IMR-90 (cell line): ENCODE data around the gene DPEP1. TPM values are rescaled to one million over a fixed set of nuclear protein-coding genes. Genes with fewer than 3 reads are reported as not detected.

Experiments
- ATAC-seq: fragments of 200-7000 bp; cut with Tn5 transposase; 2 replicates; pipeline ENCODE4 v1.9.1; 2020; ENCODE audit warnings: low read depth, mild to moderate bottlenecking, moderate library complexity
- BruUV-seq: library from RNA; stranded (reverse); fragments of 400-500 nt; replicated peaks from 2 replicates; lab custom pipeline; 2021; lab: Mats Ljungman, UMichigan
- CTCF ChIA-PET: fragments of 300-600 bp; formaldehyde crosslinking; extraction: SDS; loops from one replicate; lab custom pipeline; 2021; ENCODE audit warnings: antibody characterized with exemption; lab: Yijun Ruan, JAX
- POLR2A ChIA-PET: fragments of 300-600 bp; sonication (Branson Sonifier 250); formaldehyde crosslinking; loops from one replicate; lab custom pipeline; 2022; ENCODE audit warnings: antibody characterized with exemption; ENCODE audit not compliant: unreplicated experiment; lab: Charles Lee
- DNase-seq: peaks from one replicate; pipeline ENCODE4 v3.0.0; 2013
- H2AFZ ChIP-seq: replicated peaks from 2 replicates; pipeline ENCODE3; 2013; ENCODE audit warnings: low read length, mild to moderate bottlenecking; ENCODE audit not compliant: poor library complexity
- H2AK5ac ChIP-seq: 2 replicates; pipeline ENCODE4 v1.6.1; 2013; ENCODE audit warnings: low read depth, low read length, inconsistent platforms
- H2AK9ac ChIP-seq: replicated peaks from 2 replicates; pipeline ENCODE3; 2013; ENCODE audit warnings: mild to moderate bottlenecking, low read depth, low read length, moderate library complexity; ENCODE audit not compliant: poor library complexity
- H2BK120ac ChIP-seq: 2 replicates; pipeline ENCODE4 v1.6.1; 2013; ENCODE audit warnings: low read depth, low read length, inconsistent platforms
- H2BK15ac ChIP-seq: 3 replicates; pipeline ENCODE4 v1.6.1; 2013; ENCODE audit warnings: low read depth, low read length, inconsistent platforms
- H2BK20ac ChIP-seq: 2 replicates; pipeline ENCODE4 v1.6.1; 2013; ENCODE audit warnings: low read depth, mild to moderate bottlenecking, inconsistent platforms, low read length, moderate library complexity
- H2BK5ac ChIP-seq: 2 replicates; pipeline ENCODE4 v1.6.1; 2013; ENCODE audit warnings: mild to moderate bottlenecking, low read depth, low read length, inconsistent platforms; ENCODE audit not compliant: poor library complexity, severe bottlenecking
- H3K14ac ChIP-seq: replicated peaks from 2 replicates; pipeline ENCODE4 v1.6.1; 2013; ENCODE audit warnings: low read depth, low read length, inconsistent platforms
- H3K18ac ChIP-seq: 2 replicates; pipeline ENCODE4 v1.6.1; 2013; ENCODE audit warnings: low read depth, low read length, control low read depth
- H3K23ac ChIP-seq: 2 replicates; pipeline ENCODE4 v1.6.1; 2013; ENCODE audit warnings: low read depth, low read length, inconsistent platforms
- H3K27ac ChIP-seq: 2 replicates; pipeline ENCODE4 v1.5.1; 2013; ENCODE audit warnings: mild to moderate bottlenecking, control low read depth, low read length; ENCODE audit not compliant: insufficient read depth
- H3K27me3 ChIP-seq: 2 replicates; pipeline ENCODE4 v1.6.1; 2013; ENCODE audit warnings: low read length; ENCODE audit not compliant: control insufficient read depth, insufficient read depth
- H3K36me3 ChIP-seq: 2 replicates; pipeline ENCODE4 v1.6.1; 2013; ENCODE audit warnings: low read length, mixed read lengths; ENCODE audit not compliant: control insufficient read depth, insufficient read depth
- H3K4ac ChIP-seq: 2 replicates; pipeline ENCODE4 v1.6.1; 2013; ENCODE audit warnings: low read depth, low read length, inconsistent platforms
- H3K4me1 ChIP-seq: 2 replicates; pipeline ENCODE4 v1.6.1; 2013; ENCODE audit warnings: low read length, mixed read lengths; ENCODE audit not compliant: control insufficient read depth, insufficient read depth
- H3K4me2 ChIP-seq: 2 replicates; pipeline ENCODE4 v1.6.1; 2013; ENCODE audit warnings: low read depth, mild to moderate bottlenecking, control low read depth, low read length, moderate library complexity
- H3K4me3 ChIP-seq: 2 replicates; pipeline ENCODE4 v1.5.1; 2013; ENCODE audit warnings: low read depth, mild to moderate bottlenecking, control low read depth, low read length, moderate library complexity; ENCODE audit not compliant: insufficient read depth
- H3K56ac ChIP-seq: 2 replicates; pipeline ENCODE4 v1.6.1; 2013; ENCODE audit warnings: low read length, inconsistent platforms; ENCODE audit not compliant: insufficient read depth; ENCODE audit errors: extremely low read depth
- H3K79me1 ChIP-seq, 2 experiments: 2 replicates each; pipeline ENCODE4 v1.6.1; 2013; ENCODE audit warnings: low read length in 2 of 2, inconsistent platforms in 1 of 2, low read depth in 1 of 2
- H3K9ac ChIP-seq: 2 replicates; pipeline ENCODE4 v1.6.1; 2013; ENCODE audit warnings: low read depth, low read length, control low read depth
- H3K9me1 ChIP-seq: 2 replicates; pipeline ENCODE4 v1.6.1; 2013; ENCODE audit warnings: low read length, inconsistent platforms; ENCODE audit not compliant: insufficient read depth
- H3K9me3 ChIP-seq: 2 replicates; pipeline ENCODE4 v1.6.1; 2013; ENCODE audit warnings: low read length; ENCODE audit not compliant: control insufficient read depth, insufficient read depth
- H4K20me1 ChIP-seq: 2 replicates; pipeline ENCODE4 v1.6.1; 2013; ENCODE audit warnings: low read length, inconsistent platforms; ENCODE audit not compliant: insufficient read depth
- H4K5ac ChIP-seq: 2 replicates; pipeline ENCODE4 v1.6.1; 2013; ENCODE audit warnings: mild to moderate bottlenecking, low read depth, low read length, control low read depth
- H4K8ac ChIP-seq, 2 experiments: 2 replicates each; pipeline ENCODE4 v1.6.1; 2013; ENCODE audit warnings: low read depth in 2 of 2, low read length in 2 of 2, control low read depth in 1 of 2, inconsistent platforms in 1 of 2
- H4K91ac ChIP-seq: 2 replicates; pipeline ENCODE4 v1.6.1; 2013; ENCODE audit warnings: low read depth, low read length, inconsistent platforms; ENCODE audit not compliant: insufficient read depth
- CEBPB ChIP-seq: IDR thresholded peaks from 2 replicates; pipeline ENCODE4 v1.6.1; 2012; ENCODE audit warnings: low read depth, low read length, improper control_type of control experiment
- POLR2A ChIP-seq: IDR thresholded peaks from 2 replicates; pipeline ENCODE4 v1.6.1; 2012; ENCODE audit warnings: mild to moderate bottlenecking, low read depth, low read length
- WGBS, 2 experiments: methylation state at CpG; one replicate each; pipeline versions ENCODE4 v1.1.5 to v1.1.7; 2013; ENCODE audit warnings: missing lambda C conversion rate in 2 of 2; ENCODE audit not compliant: insufficient read length in 1 of 2; ENCODE audit errors: extremely low coverage in 2 of 2; 5-methylcytosine and 5-hydroxymethylcytosine counted together
- dilution Hi-C: fragments of 300-500 bp; cut with HindIII; formaldehyde crosslinking; loops from one replicate; pipeline ENCODE4 v1.14.3; 2018; ENCODE audit warnings: low sequenced_read_pairs; ENCODE audit not compliant: unreplicated experiment
- in situ Hi-C: fragments of 300-500 bp; cut with MboI; formaldehyde crosslinking; loops from 3 replicates; pipeline ENCODE4 v1.14.3; 2019; ENCODE audit warnings: low sequenced_read_pairs, inconsistent platforms, mixed read lengths
- intact Hi-C: fragments of 100-400 bp; cut with micrococcal nuclease; formaldehyde crosslinking; loops from 2 replicates; pipeline ENCODE4 v1.10.0; 2022
- polyA plus RNA-seq, 3 experiments: library from polyadenylated mRNA; depleted of rRNA; stranded (reverse); fragments of >200 nt; gene quantifications; 2 replicates each; pipeline ENCODE4 v1.2.3, GENCODE V29; 2012; ENCODE audit warnings: low replicate concordance in 1 of 3
- total RNA-seq: library from RNA; depleted of rRNA; stranded (reverse); fragments of >200 nt; gene quantifications from 2 replicates; pipeline ENCODE4 v1.2.3, GENCODE V29; 2012

Gene DPEP1
- total and polyA plus RNA-seq, 2 of the 4 experiments (the other 2 are of a cell fraction) = not detected

DNA sequence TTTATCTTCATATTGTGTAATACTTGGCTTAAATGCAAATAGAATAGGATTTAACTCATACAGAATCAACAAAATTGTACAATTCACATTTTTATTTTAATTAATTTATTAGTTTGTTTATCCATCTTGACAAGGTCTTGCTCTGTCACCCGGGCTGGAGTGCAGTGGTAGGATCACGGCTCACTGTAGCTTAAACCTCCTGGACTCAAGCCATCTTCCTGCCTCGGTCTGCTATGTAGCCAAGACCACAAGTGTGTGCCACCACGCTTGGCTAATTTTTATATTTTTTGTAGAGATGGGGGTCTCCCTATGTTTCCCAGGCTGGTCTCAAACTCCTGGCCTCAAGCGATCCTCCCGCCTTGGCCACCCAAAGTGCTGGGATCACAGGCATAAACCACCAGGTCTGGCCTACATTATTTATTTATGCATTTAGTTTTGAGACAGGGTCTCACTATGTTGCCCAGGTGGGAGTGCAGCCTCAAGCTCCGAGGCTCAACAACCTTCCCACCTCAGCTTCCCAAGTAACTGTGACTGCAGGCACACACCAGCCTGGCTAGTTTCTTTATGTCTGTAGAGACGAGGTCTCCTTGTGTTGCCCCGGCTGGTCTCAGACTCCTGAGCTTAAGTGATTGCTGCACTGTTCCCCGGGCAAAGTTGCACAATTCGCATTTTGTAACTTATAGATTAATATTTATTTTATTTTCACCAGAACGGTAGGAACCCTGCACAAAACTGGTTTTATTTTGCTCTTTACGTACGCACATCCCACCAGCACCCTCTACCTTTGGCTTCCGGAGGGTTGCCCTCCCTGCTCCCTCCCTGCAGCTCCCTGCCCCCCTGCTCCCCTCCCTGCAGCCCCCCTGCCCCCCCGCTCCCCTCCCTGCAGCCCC is 4.9 kb downstream of the DPEP1 start:
- Histone ChIP-seq H3K4me2 (no peak overlapping the region), H2AK5ac (no peak overlapping the region; the same call in 1 of the 2 replicates), H3K36me3 (no peaks in the 10 kb centered on the region), H4K8ac (no peak overlapping the region), H3K23ac (no peak overlapping the region), H3K18ac (no peak overlapping the region), H3K79me1 (no peaks in the 10 kb centered on the region), H2BK15ac (no peak overlapping the region), H3K9ac (no peak overlapping the region), H3K9me1 (no peaks in the 10 kb centered on the region), H4K5ac (no peak overlapping the region), H2AK9ac (no peak overlapping the region), H3K27ac (no peak overlapping the region), H3K14ac (no peak overlapping the region), H3K56ac (no peak overlapping the region), H3K4me1 (peaks cover 2% of the 10 kb centered on the region; the same call in 1 of the 2 replicates), H2BK20ac (no peak overlapping the region), H3K9me3 (no peaks in the 10 kb centered on the region), H3K27me3 (peaks cover 22% of the 10 kb centered on the region), H2AFZ (no peak overlapping the region), H3K4me3 (no peak overlapping the region), H3K4ac (no peak overlapping the region), H4K20me1 (no peaks in the 10 kb centered on the region), H4K91ac (no peak overlapping the region), H2BK120ac (no peak overlapping the region), H2BK5ac (no peak overlapping the region)
- ATAC-seq (peak; percentile 37), DNase-seq (no peak)
- POLR2A ChIA-PET = no interaction called here
- no TSS peak for BruUV-seq
- CTCF ChIA-PET = no interaction called here
- dilution Hi-C loops (no loop called here), in situ Hi-C loops (no loop called here), intact Hi-C loops (no loop called here)
- no CpG with 5 or more reads among the region's 16 CpGs for WGBS, 2 experiments
- TF ChIP-seq POLR2A (no peak), CEBPB (peak; percentile 75)
